HuH-7.5 (cell line): Measurements from ENCODE around the gene HECTD4.
"Not testable (repeated sequence)": the region's sequence is repeated elsewhere in the genome, so short reads cannot be mapped to it uniquely, and the experiment has no call there.

Experiments
- DNase-seq: peaks from one replicate; pipeline ENCODE4 v3.0.0; 2011; ENCODE audit warnings: low spot score

HECTD4 gene

GRCh38 chr12:112353393-112353792 lies 28.8 kb downstream of the HECTD4 start:
- no peak for DNase-seq

- no peak for DNase-seq
Observed at GRCh38 chr12:112352921-112353320, 29.3 kb downstream of the HECTD4 start.

GRCh38 chr12:112350593-112351592 lies 31.3 kb downstream of the HECTD4 start:
- DNase-seq = no peak

- no peak for DNase-seq
Observed at GRCh38 chr12:112349431-112349830, 32.8 kb downstream of the HECTD4 start.

- DNase-seq = not testable (repeated sequence)
Observed at GRCh38 chr12:112348926-112349325, 33.3 kb downstream of the HECTD4 start.

- DNase-seq = no peak
Observed at GRCh38 chr12:112347581-112347982, 34.6 kb downstream of the HECTD4 start.

GRCh38 chr12:112346194-112346593 lies 36.0 kb downstream of the HECTD4 start:
- no peak for DNase-seq

- DNase-seq = no peak
Observed at GRCh38 chr12:112344220-112344619, 38.0 kb downstream of the HECTD4 start.

- DNase-seq = no peak
Observed at GRCh38 chr12:112342587-112342986, 39.6 kb downstream of the HECTD4 start.

- DNase-seq = no peak
Observed at GRCh38 chr12:112341046-112341825, 41.0 kb downstream of the HECTD4 start.

GRCh38 chr12:112340230-112340629 lies 42.0 kb downstream of the HECTD4 start:
- DNase-seq = no peak

- DNase-seq = not testable (repeated sequence)
Observed at GRCh38 chr12:112334999-112335398, 47.2 kb downstream of the HECTD4 start.

- no peak for DNase-seq
Observed at GRCh38 chr12:112333019-112333418, 49.2 kb downstream of the HECTD4 start.

- DNase-seq = no peak
Observed at GRCh38 chr12:112331886-112332285, 50.3 kb downstream of the HECTD4 start.

- no peak for DNase-seq
Observed at GRCh38 chr12:112330706-112331105, 51.5 kb downstream of the HECTD4 start.

- no peak for DNase-seq
Observed at GRCh38 chr12:112328456-112329124, 53.6 kb downstream of the HECTD4 start.

- DNase-seq = no peak
Observed at GRCh38 chr12:112327209-112327938, 54.9 kb downstream of the HECTD4 start.

- no peak for DNase-seq
Observed at GRCh38 chr12:112325622-112326207, 56.5 kb downstream of the HECTD4 start.

- DNase-seq = no peak
Observed at GRCh38 chr12:112325157-112325556, 57.1 kb downstream of the HECTD4 start.

- DNase-seq = no peak
Observed at GRCh38 chr12:112322882-112323547, 59.2 kb downstream of the HECTD4 start.

GRCh38 chr12:112322441-112322840 lies 59.8 kb downstream of the HECTD4 start:
- DNase-seq = no peak
